HEK293 (cell line): Measurements from ENCODE around the gene WLS.

Experiments used
- GLI4 ChIP-seq: fragments of 450-650 bp; formaldehyde crosslinking; IDR thresholded peaks from 2 replicates; pipeline ENCODE4 v1.5.1; 2016; ENCODE audit warnings: missing biosample characterization, missing genetic modification characterization
- PRDM1 ChIP-seq: fragments of 450-650 bp; formaldehyde crosslinking; IDR thresholded peaks from 2 replicates; pipeline ENCODE4; 2016; ENCODE audit warnings: missing biosample characterization, missing genetic modification characterization
- REST ChIP-seq: fragments of 450-650 bp; formaldehyde crosslinking; IDR thresholded peaks from 2 replicates; pipeline ENCODE4 v1.5.1; 2016; ENCODE audit warnings: missing biosample characterization, missing genetic modification characterization
- ZBTB1 ChIP-seq: fragments of 450-650 bp; formaldehyde crosslinking; IDR thresholded peaks from 2 replicates; pipeline ENCODE4 v1.5.1; 2016; ENCODE audit warnings: missing biosample characterization, missing genetic modification characterization
- ZEB2 ChIP-seq: fragments of 450-650 bp; formaldehyde crosslinking; IDR thresholded peaks from 2 replicates; pipeline ENCODE4 v1.5.1; 2016; ENCODE audit warnings: missing biosample characterization, missing genetic modification characterization
- ZFHX2 ChIP-seq: fragments of 450-650 bp; formaldehyde crosslinking; conservative IDR thresholded peaks from 2 replicates; pipeline ENCODE4 v1.5.1; 2016; ENCODE audit warnings: missing biosample characterization, missing genetic modification characterization
- ZFP37 ChIP-seq: fragments of 450-650 bp; formaldehyde crosslinking; IDR thresholded peaks from 2 replicates; pipeline ENCODE4 v1.5.1; 2016; ENCODE audit warnings: missing biosample characterization, missing genetic modification characterization
- ZNF133 ChIP-seq: fragments of 450-650 bp; formaldehyde crosslinking; IDR thresholded peaks from 2 replicates; pipeline ENCODE4 v1.5.1; 2016; ENCODE audit warnings: missing biosample characterization, missing genetic modification characterization
- ZNF175 ChIP-seq: fragments of 450-650 bp; formaldehyde crosslinking; IDR thresholded peaks from 2 replicates; pipeline ENCODE4 v1.5.1; 2016; ENCODE audit warnings: missing biosample characterization, missing genetic modification characterization
- ZNF19 ChIP-seq: fragments of 450-650 bp; formaldehyde crosslinking; IDR thresholded peaks from 2 replicates; pipeline ENCODE4; 2016; ENCODE audit warnings: missing biosample characterization, missing genetic modification characterization, low read depth
- ZNF2 ChIP-seq: fragments of 450-650 bp; formaldehyde crosslinking; IDR thresholded peaks from 2 replicates; pipeline ENCODE4 v1.5.1; 2016; ENCODE audit warnings: missing biosample characterization, missing genetic modification characterization
- ZNF366 ChIP-seq: fragments of 450-650 bp; formaldehyde crosslinking; conservative IDR thresholded peaks from 2 replicates; pipeline ENCODE4 v1.5.1; 2016; ENCODE audit warnings: missing biosample characterization, missing genetic modification characterization
- ZNF501 ChIP-seq: fragments of 450-650 bp; formaldehyde crosslinking; IDR thresholded peaks from 2 replicates; pipeline ENCODE4 v1.5.1; 2016; ENCODE audit warnings: missing biosample characterization, missing genetic modification characterization
- ZNF561 ChIP-seq: fragments of 450-650 bp; IDR thresholded peaks from 2 replicates; pipeline ENCODE4 v1.5.1; 2018; ENCODE audit warnings: missing biosample characterization, missing genetic modification characterization, borderline replicate concordance
- ZNF654 ChIP-seq: fragments of 450-650 bp; formaldehyde crosslinking; IDR thresholded peaks from 2 replicates; pipeline ENCODE4 v1.5.1; 2016; ENCODE audit warnings: low read depth, missing biosample characterization, missing genetic modification characterization
- ZNF660 ChIP-seq: fragments of 450-650 bp; IDR thresholded peaks from 2 replicates; pipeline ENCODE4 v1.5.1; 2018; ENCODE audit warnings: missing biosample characterization, mild to moderate bottlenecking, missing genetic modification characterization
- ZSCAN30 ChIP-seq: fragments of 450-650 bp; IDR thresholded peaks from 2 replicates; pipeline ENCODE4 v1.5.1; 2018; ENCODE audit warnings: missing biosample characterization, mild to moderate bottlenecking, missing genetic modification characterization, moderate library complexity
- TF ChIP-seq, protein P1 (sequence below): fragments of 450-650 bp; formaldehyde crosslinking; IDR thresholded peaks from 2 replicates; pipeline ENCODE4 v1.5.1; 2016; ENCODE audit warnings: missing biosample characterization, missing genetic modification characterization
- TF ChIP-seq, protein P2 (sequence below): fragments of 450-650 bp; formaldehyde crosslinking; IDR thresholded peaks from 2 replicates; pipeline ENCODE4 v1.5.1; 2016; ENCODE audit warnings: missing biosample characterization, missing genetic modification characterization
- TF ChIP-seq, protein P3 (sequence below): fragments of 450-650 bp; formaldehyde crosslinking; IDR thresholded peaks from 2 replicates; pipeline ENCODE4 v1.5.1; 2016; ENCODE audit warnings: missing biosample characterization, missing genetic modification characterization

Gene WLS

DNA sequence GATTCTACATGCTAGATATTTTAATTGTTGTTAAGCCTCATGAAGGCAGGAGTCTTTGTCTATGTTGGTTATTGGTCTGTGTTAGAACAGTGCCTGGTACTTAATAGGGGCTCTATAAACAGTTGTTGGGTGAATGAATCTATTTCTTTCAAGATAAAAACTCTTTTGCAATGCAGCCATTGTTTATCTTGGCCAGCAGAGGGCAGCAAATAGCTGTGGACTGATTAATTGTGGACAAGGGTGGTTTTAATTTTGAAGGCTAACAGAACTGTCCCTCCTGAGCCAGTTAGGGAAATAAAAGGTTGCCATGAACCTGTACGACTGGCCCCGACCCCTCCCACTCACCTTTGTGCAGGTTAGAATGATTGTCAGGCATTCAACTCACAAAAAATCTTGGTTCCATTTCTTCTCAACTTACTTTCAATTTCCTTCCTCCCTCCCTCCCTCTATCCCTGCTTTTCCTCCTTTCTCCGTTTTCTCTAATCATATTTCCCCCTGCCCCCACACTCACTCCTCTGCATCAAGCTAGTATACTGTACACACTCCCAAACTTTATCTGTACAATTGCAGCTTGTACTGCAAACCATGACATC, 115.6 kb downstream of the WLS start (continued):
- TF ChIP-seq ZEB2 (tag by site-specific recombination) (peak; percentile 25; the same call in 1 of the 2 replicates), GLI4 (tag by site-specific recombination) (no peak), ZBTB1 (tag by site-specific recombination) (no peak), ZNF660 (tag by site-specific recombination) (peak; percentile 74; the same call in 1 of the 2 replicates), ZNF2 (0 out of 2 replicates have a peak, but pooled peaks have one; percentile 24), ZNF501 (tag by site-specific recombination) (peak; percentile 34; the same call in 1 of the 2 replicates), ZNF561 (tag by site-specific recombination) (no peak), ZNF19 (no peak), ZSCAN30 (tag by site-specific recombination) (no peak), ZNF654 (tag by site-specific recombination) (peak; percentile 85), ZFP37 (tag by site-specific recombination) (0 out of 2 replicates have a peak, but pooled peaks have one; percentile 17), ZFHX2 (peak; percentile 25; the same call in 1 of the 2 replicates), PRDM1 (tag by site-specific recombination) (peak; percentile 92), ZNF175 (no peak), REST (tag by site-specific recombination) (0 out of 2 replicates have a peak, but pooled peaks have one; percentile 13), ZNF366 (tag by site-specific recombination) (peak; percentile 84), ZNF133 (tag by site-specific recombination) (no peak)
- TF ChIP-seq, protein P1, sequence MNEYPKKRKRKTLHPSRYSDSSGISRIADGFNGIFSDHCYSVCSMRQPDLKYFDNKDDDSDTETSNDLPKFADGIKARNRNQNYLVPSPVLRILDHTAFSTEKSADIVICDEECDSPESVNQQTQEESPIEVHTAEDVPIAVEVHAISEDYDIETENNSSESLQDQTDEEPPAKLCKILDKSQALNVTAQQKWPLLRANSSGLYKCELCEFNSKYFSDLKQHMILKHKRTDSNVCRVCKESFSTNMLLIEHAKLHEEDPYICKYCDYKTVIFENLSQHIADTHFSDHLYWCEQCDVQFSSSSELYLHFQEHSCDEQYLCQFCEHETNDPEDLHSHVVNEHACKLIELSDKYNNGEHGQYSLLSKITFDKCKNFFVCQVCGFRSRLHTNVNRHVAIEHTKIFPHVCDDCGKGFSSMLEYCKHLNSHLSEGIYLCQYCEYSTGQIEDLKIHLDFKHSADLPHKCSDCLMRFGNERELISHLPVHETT (tag by site-specific recombination), result 0 out of 2 replicates have a peak, but pooled peaks have one; percentile 27
- TF ChIP-seq, protein P2, sequence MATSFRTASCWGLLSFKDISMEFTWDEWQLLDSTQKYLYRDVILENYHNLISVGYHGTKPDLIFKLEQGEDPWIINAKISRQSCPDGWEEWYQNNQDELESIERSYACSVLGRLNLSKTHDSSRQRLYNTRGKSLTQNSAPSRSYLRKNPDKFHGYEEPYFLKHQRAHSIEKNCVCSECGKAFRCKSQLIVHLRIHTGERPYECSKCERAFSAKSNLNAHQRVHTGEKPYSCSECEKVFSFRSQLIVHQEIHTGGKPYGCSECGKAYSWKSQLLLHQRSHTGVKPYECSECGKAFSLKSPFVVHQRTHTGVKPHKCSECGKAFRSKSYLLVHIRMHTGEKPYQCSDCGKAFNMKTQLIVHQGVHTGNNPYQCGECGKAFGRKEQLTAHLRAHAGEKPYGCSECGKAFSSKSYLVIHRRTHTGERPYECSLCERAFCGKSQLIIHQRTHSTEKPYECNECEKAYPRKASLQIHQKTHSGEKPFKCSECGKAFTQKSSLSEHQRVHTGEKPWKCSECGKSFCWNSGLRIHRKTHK (tag by site-specific recombination), result no peak
- TF ChIP-seq, protein P3, sequence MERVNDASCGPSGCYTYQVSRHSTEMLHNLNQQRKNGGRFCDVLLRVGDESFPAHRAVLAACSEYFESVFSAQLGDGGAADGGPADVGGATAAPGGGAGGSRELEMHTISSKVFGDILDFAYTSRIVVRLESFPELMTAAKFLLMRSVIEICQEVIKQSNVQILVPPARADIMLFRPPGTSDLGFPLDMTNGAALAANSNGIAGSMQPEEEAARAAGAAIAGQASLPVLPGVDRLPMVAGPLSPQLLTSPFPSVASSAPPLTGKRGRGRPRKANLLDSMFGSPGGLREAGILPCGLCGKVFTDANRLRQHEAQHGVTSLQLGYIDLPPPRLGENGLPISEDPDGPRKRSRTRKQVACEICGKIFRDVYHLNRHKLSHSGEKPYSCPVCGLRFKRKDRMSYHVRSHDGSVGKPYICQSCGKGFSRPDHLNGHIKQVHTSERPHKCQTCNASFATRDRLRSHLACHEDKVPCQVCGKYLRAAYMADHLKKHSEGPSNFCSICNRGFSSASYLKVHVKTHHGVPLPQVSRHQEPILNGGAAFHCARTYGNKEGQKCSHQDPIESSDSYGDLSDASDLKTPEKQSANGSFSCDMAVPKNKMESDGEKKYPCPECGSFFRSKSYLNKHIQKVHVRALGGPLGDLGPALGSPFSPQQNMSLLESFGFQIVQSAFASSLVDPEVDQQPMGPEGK, result 0 out of 2 replicates have a peak, but pooled peaks have one; percentile 20
